B cell (primary cell): ENCODE measurements around the gene ENOX1.

Source experiments
- CTCF ChIP-seq: fragments of 200-600 bp; IDR thresholded peaks from one replicate; pipeline ENCODE4 v1.8.0; 2022; ENCODE audit warnings: antibody characterized with exemption, mild to moderate bottlenecking
- EZH2 ChIP-seq: IDR thresholded peaks from 2 replicates; pipeline ENCODE4 v1.6.1; 2012; ENCODE audit warnings: borderline replicate concordance, low read depth, mild to moderate bottlenecking, moderate library complexity, low read length; ENCODE audit not compliant: insufficient read depth, poor library complexity, severe bottlenecking

DNA sequence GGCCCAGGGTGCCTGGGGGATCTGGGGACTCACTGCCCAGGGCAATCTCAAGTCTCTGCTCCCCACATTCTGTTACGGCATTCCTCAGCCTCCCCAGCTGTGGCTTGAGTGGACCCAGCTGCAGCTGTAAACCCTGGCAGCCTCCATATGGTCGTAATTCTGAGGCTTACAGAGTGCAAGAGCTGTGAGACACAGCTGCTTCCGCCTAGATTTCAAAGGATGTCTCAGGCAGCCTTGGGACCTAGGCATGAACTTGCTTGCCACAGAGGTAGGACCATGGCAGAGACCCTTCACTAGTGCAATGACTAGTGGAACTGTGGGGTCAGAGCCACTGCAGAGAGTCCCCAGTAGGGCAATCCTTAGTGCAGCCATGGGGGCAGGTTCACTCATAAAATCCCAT lies 297.5 kb downstream of the ENOX1 start:
- TF ChIP-seq CTCF (no peak), EZH2 (no peak)
